IPS-18c (cell line): ENCODE data around the gene ROR1.

Experiments used
- H3K4me3 ChIP-seq: 2 replicates; pipeline ENCODE4 v1.7.0; 2013; ENCODE audit warnings: low read depth, mild to moderate bottlenecking, low read length, moderate library complexity; ENCODE audit not compliant: insufficient read depth
- H3K9me3 ChIP-seq: one replicate; pipeline ENCODE4 v1.6.1; 2013; ENCODE audit warnings: mild to moderate bottlenecking, low read length, moderate library complexity; ENCODE audit not compliant: control insufficient read depth, insufficient read depth

The ROR1 gene

DNA sequence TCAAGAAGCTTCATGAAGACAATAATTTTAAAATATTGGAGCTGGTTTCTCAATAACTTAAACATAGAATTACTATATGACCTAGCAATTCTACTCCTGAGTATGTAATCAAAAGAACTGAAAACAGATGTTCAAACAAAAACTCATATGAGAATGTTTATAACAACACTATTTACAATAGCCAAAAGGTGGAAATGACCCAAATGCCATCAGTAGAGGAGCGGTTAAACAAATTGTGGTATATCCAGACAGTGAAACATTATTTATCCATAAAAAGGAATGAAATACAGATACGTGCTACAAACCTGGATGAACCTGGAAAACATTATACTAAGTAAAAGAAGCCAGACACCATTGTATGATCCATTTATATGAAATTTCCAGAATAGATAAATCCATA is 366.8 kb downstream of the ROR1 start:
- Histone ChIP-seq H3K9me3 (no peaks in the 10 kb centered on the region), H3K4me3 (no peak overlapping the region)

DNA sequence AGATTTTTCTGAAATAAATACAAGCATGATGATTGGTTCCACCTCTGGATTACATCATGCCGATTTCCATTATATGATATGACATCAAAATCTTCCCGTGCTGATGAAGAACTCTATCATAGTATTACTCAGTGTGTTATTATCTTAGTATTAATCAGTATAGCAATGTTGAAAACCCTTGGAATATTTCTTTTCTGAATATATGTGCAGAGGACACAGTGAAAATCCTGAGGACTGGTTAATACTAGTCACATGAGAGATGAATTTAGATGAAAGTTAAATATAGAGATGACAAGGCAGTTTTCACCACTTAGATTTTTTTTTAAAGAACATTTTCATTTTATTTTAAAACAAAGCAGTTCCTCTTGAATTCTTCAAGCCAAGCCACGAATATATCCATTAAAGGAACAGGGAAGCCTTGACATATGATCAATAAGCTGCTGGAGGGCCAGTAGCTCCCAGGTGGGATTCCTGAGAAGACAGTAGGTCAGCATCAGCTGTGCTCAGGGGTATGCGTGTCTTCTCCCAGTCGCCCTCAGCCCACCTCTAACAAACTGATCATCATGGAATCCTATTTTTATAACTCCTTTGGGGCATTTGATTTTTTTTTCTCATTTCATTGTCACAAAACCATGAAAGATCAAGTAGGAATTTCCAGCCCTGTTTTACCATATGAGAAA is 373.4 kb downstream of the ROR1 start:
- H3K4me3 ChIP-seq = no peak overlapping the region
- H3K9me3 ChIP-seq = no peaks in the 10 kb centered on the region

DNA sequence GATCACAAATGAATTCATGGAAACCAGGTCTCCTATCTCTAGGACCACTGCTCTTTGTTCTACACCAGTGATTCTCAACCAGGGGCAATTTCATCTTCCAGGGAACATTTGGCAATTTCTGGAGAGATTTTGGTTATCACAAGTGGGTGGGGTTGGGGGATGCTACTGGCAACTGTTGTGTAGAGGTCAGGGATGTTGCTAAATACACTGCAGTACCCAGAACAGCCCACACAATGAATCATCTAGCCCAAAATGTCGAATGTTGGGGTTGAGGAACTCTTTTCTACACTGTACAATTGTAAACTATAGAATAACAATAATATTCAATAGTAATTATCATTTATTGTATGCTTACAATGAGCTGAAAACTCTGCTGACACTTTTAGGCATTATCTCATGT is 373.9 kb downstream of the ROR1 start:
- Histone ChIP-seq H3K9me3 (no peaks in the 10 kb centered on the region), H3K4me3 (no peak overlapping the region)

DNA sequence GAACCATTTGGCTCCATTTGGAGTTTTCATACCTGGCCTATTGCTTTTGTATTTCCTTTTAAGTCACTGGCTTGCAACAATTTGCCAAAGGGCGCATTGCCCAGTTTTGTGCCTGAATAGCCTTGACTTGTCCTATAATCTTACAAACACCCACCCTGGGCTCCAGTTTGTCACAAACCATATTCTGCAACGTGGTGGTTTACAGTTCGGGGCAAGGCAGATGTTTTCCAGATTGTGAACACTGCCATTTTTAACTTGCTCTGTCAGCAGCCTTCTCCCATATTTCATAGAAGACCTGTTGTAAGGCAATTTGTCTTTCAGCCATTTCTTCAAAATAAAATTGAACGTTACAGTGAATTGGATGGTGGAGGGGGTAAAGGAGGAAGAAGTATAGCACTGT is 376.4 kb downstream of the ROR1 start:
- Histone ChIP-seq H3K9me3 (no peaks in the 10 kb centered on the region), H3K4me3 (no peak overlapping the region)

DNA sequence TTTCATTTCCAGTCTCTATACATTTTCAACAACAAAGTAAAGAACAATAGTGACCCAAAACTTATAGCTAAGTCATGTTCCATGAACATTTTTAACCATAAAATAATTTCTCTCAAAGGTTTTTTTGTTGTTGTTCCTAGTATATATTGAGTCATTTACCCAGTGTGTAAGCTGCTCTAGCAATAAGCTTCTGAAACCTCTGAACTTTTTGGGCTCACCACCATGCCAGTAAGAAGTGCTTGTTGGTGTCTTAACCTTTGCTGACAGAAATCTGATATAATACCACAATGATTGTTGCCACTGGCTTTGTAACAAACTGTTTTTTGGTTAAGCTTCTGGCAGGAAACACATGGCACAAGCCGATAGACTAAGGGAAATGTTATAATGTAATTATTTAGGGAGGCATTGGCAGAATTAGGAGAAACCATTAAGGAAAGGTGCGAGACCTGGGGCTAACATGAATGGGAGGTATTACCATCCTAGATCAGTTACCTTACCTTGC is 377.0 kb downstream of the ROR1 start:
- H3K9me3 ChIP-seq = no peaks in the 10 kb centered on the region
- no peak overlapping the region for H3K4me3 ChIP-seq

DNA sequence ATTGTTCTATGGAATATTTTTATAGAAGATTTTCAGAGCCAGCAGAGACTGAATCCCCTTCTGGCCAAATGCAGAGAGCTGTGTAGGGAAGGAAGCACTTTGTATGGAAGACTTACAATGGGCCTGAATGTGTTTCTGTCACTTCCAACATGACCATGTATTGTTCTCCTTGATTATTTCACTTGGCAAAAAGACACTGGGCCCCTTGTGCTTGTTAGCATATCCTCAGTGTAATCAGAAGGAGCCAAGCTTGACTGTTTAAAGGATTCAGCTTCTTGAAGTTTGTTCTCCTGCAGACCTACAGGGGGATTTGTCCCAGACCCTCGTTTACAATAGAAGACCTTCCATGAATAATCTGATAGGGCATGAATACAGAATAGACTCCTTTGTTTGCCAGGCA is 381.5 kb downstream of the ROR1 start:
- Histone ChIP-seq H3K9me3 (no peaks in the 10 kb centered on the region), H3K4me3 (no peak overlapping the region)

DNA sequence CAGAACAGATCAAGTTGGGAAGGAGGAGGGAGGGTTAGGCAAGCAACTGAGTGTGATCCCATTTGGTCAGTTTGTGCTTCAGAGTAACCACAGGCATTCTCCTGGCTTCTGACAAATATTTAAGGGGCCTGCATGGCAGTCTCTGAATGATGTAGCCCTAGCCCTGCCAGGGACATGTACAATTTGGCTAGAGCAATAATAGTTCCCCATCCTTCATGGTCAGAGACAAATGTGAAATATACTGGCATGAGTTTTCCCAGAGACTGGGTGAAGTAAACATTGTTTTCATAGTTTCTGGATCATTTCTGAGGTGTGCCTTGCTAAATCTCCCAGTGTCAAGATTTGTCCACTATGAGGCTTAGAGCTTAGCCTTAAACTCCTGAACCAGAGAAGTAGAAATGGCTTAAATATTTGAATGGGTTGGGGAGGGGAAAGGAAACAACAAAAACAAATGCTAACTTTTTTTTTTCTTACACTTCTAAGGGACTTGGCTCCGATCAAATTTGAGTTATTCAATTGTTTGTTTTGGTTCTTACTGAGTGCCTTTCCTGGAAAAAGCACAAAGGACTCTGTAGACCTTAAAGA is 387.6 kb downstream of the ROR1 start:
- no peaks in the 10 kb centered on the region for H3K9me3 ChIP-seq
- H3K4me3 ChIP-seq = no peak overlapping the region

DNA sequence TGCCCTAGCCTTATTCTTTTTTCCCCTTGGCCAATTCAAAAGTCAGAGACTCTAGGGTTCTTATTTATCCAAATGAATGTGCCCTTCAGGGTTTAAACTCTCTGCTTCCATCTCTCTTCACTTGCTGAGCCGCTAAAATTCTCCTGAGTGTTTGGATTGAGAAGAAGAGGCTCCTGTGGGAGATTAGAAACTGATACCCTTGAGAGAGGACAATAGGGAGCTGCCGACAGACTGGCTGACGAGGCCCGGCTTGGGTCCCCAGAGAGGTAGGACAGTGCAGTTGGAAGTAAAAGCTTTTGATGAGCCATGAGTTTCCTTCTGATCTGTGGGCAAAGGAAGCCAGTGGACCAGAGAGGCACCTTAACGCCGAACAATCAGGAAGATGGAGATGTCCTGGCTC is 388.3 kb downstream of the ROR1 start:
- H3K9me3 ChIP-seq = no peaks in the 10 kb centered on the region
- H3K4me3 ChIP-seq = no peak overlapping the region

DNA sequence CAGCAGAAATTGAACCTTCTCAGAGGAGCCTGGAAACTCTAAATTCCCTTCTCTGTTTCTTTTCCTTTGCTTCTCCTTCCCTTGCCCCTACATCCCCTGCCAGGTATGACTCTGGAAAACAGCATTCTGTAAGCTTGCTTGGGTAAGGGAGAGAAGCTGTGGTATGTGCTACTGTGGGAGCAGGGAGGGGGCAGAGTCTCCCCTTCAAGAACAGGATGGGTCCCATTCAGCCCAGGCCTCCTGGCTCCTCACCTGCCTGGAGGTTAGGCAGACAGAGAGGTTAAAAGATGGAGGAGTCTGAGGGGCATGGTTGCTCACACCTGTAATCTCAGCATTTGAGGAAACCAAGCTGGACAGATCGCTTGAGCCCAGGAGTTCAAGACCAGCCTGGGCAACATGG is 389.0 kb downstream of the ROR1 start:
- H3K4me3 ChIP-seq = no peak overlapping the region
- no peaks in the 10 kb centered on the region for H3K9me3 ChIP-seq

DNA sequence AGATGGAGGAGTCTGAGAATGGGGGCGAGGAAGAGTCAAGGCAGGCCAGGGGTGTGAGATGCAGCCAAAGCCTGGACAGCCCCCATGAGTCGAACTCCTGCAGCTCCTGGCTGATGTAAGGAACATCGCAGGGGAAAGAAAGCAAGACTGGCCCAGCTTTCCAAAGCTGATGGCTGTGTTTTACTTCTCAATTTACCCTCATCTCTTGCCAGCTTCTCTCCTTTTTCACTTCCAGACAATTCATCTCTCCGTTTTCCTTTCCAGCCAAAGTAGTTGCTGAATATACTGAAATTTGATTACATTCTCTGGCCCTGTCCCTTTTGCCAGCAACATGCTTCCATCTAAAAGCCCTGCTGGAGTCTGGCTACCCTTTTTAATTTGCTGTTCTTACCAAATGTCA is 389.6 kb downstream of the ROR1 start:
- Histone ChIP-seq H3K4me3 (no peak overlapping the region), H3K9me3 (no peaks in the 10 kb centered on the region)

DNA sequence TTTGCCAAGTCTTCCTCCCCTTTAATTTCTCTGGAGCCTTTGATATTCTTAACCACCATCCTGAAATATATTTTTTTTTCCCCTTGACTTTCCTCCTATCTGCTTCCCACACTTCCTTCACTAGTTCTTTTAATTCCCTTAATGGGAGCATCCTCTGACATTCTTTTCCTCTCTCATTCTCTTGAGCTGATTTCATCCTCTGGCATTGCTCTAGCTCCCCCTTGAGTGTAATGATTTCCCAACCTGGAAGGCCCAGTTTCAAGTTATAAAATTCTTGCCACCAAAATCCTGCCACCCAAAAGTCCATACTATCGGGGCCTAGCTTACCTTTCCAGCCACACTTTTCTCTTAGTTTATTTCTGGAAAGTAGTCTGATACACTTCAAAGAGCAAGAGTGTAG is 390.2 kb downstream of the ROR1 start:
- no peak overlapping the region for H3K4me3 ChIP-seq
- no peaks in the 10 kb centered on the region for H3K9me3 ChIP-seq

DNA sequence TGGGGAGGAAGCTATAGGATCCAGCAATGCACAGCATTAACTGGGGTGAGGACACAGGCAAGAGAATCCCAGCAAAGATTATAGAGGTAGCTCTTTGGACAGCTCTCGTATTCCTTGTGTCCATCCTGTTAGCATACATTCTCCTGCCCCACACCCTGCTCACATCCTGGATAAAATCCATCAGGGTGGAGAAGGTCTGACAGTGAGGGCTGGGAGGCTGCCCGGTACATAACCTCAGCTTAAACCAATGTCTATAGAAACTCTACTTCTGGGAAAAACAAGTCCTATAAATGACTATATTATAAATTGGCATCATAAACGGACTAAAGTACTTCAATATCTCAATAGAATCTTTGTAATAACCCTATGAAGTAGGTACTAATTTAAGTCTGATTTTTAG is 392.8 kb downstream of the ROR1 start:
- Histone ChIP-seq H3K9me3 (no peaks in the 10 kb centered on the region), H3K4me3 (no peak overlapping the region)

DNA sequence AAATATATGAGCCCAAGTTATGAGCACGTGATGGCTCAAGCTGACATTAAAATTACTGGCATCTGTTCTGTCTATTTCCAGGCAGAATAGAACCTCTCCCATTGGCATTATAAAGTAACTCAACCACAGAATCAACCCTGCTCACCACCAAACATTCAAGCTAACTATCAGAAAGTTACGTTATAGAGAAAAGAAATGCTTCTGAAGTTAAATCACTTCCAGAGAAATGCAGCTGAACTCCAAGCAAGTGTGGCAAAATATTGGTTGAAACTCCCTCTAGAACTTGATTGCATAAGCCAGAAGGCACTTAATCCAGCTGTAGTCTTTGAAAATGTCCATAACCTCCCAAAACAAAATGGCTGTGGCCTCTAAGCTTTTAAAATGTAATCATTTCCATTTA is 393.4 kb downstream of the ROR1 start:
- H3K9me3 ChIP-seq = no peaks in the 10 kb centered on the region
- no peak overlapping the region for H3K4me3 ChIP-seq

DNA sequence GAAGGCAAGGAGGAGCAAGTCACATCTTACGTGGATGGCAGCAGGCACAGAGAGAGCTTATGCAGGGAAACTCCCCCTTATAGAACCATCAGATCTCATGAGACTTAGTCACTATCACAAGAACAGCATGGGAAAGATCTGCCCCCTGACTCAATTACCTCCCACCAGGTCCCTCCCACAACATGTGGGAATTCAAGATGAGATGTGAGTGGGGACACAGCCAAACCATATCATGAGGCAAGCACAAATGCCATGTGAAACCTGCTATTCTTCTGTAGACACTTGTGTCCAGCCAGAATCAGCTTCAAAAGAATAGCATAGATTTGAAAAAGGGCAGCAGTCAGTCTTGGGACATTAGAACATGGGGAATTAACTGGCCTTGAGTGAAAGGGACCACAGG is 397.4 kb downstream of the ROR1 start:
- Histone ChIP-seq H3K4me3 (no peak overlapping the region), H3K9me3 (no peaks in the 10 kb centered on the region)

DNA sequence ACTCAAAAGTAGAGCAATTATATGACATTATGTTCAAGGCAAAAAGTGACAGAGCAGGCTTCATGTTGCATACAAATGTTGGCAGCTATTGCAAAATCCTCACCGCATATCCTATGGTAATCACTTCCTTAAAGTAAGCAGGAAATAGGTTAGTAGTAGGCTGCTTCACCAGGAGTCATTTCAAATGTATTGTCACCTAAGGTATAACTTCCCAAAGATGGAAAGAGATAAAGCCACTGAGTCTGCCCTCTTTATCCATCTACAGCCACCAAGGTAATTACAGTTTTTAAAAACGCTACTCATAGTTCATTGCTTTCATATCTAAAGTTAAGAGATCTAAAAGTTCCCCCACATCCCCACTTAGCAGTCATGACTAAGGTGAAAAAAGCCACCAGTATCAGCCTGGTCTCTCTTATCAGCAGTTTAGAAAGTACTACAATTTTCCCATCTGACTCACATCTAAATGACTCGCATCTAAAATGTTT is 398.0 kb downstream of the ROR1 start:
- Histone ChIP-seq H3K4me3 (no peak overlapping the region), H3K9me3 (no peaks in the 10 kb centered on the region)

DNA sequence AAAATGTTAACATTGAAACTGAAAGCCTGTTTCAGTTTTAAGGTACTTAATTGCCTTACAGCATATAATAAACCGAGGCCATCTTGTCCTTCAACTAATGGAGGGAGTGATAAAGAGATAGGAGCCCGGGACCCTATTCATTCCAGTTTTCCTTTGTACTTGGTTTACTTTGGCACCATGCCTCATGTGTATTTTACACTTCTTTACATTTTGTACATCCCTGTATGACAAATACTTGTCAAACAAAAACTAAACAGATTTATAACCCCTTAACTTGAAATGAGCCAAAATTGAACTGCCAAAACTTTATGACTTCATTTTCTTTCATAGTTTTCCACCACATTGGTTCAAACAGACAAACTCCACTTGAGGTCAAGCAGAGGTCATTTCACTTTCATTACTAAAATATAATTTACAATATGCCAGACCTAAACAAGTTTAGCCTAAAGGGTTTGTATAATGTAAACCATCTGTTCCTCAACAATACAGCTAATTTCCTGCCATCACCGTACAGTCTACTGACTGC is 398.7 kb downstream of the ROR1 start:
- no peak overlapping the region for H3K4me3 ChIP-seq
- no peaks in the 10 kb centered on the region for H3K9me3 ChIP-seq

DNA sequence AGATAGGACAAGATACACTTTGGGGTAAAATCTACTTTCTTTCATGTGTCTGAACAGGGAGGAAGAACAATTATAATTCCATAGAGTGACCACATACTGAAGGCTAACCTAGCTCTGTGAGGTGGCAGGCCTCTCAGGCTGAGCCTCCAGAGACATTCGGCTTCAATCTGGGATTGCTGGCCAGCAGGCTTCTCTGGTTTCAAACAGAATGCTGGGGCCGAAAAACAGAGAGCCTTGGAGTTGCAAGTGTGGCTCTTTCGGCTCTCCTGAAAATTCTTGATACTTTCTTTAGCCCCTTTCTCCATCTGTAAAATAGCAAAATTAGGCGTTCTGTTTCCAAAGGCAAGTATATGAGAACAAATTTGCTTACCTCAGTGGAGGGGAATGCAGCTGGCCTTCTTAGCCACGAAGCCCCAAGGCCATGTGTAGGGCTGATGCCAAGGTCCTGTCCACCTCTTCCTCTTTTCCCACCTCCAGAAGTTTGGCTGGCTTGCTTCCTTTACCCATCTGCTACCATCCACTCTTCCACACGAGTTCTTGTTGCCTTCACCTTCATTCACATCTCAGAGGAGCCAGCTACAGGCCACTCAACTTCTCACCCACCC is 399.6 kb downstream of the ROR1 start:
- H3K4me3 ChIP-seq = no peak overlapping the region
- no peaks in the 10 kb centered on the region for H3K9me3 ChIP-seq

DNA sequence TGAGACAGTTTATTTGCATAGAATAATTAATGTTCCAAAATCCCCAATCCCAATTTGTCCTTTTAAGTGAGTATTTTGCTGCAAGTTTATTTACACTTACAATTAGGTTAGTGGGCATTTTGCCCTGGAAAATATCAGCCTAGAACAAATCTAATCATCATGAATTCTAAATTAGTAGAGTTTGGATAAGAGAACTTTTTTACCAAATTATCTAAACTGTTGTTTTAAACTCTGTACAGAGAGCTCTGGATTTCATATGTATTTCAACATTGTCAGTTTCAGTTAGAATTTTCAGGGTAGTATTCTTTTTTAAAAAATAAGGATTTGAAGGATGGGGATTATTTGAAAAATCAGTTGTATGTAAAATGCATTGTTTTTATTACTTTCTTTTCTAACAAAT is 401.8 kb downstream of the ROR1 start:
- H3K9me3 ChIP-seq = no peaks in the 10 kb centered on the region
- no peak overlapping the region for H3K4me3 ChIP-seq
